Measurements from ENCODE around the gene GLB1L.

GLB1L gene

GRCh38 chr2:219286436-219287115 is 41.3 kb upstream of the GLB1L start:
- in situ Hi-C loops (cut with MboI; ENCODE audit: low sequenced_read_pairs, unreplicated experiment): loop anchor here (25.0 kb wide), 1 partner anchor 124 kb away; the partner anchor contains the start of genes NHEJ1 and SLC23A3
- TF ChIP-seq CTCF (IDR thresholded peaks at IDR 0.05; ENCODE audit: borderline replicate concordance, control extremely low read depth, extremely low read depth, insufficient read depth, missing control alignments): no peak
- peak; percentile 22 for DNase-seq (ENCODE audit: low spot score)

GRCh38 chr2:219285894-219286425 is 40.7 kb upstream of the GLB1L start:
- DNase-seq (ENCODE audit: low spot score): peak; percentile 19
- TF ChIP-seq CTCF (IDR thresholded peaks at IDR 0.05; ENCODE audit: borderline replicate concordance, control extremely low read depth, extremely low read depth, insufficient read depth, missing control alignments): no peak
- in situ Hi-C loops (cut with MboI; ENCODE audit: low sequenced_read_pairs, unreplicated experiment): loop anchor here (25.0 kb wide), 1 partner anchor 124 kb away; the partner anchor contains the start of genes NHEJ1 and SLC23A3

GRCh38 chr2:219285373-219285735 is 40.1 kb upstream of the GLB1L start:
- in situ Hi-C loops (cut with MboI; ENCODE audit: low sequenced_read_pairs, unreplicated experiment): loop anchor here (25.0 kb wide), 1 partner anchor 123 kb away; the partner anchor contains the start of genes NHEJ1 and SLC23A3
- no peak for TF ChIP-seq CTCF (IDR thresholded peaks at IDR 0.05; ENCODE audit: borderline replicate concordance, control extremely low read depth, extremely low read depth, insufficient read depth, missing control alignments)
- DNase-seq (ENCODE audit: low spot score): peak; percentile 15

- in situ Hi-C loops (cut with MboI; ENCODE audit: low sequenced_read_pairs, unreplicated experiment): loop anchor here (25.0 kb wide), 1 partner anchor 122 kb away; the partner anchor contains the start of genes NHEJ1 and SLC23A3
- peak; percentile 15 for DNase-seq (ENCODE audit: low spot score)
- no peak for TF ChIP-seq CTCF (IDR thresholded peaks at IDR 0.05; ENCODE audit: borderline replicate concordance, control extremely low read depth, extremely low read depth, insufficient read depth, missing control alignments)
Measured at GRCh38 chr2:219284501-219285372, 39.5 kb upstream of the GLB1L start.

- in situ Hi-C loops (cut with MboI; ENCODE audit: low sequenced_read_pairs, unreplicated experiment): loop anchor here (25.0 kb wide), 1 partner anchor 121 kb away; the partner anchor contains the start of genes NHEJ1 and SLC23A3
- DNase-seq (ENCODE audit: low spot score): no peak
- TF ChIP-seq CTCF (IDR thresholded peaks at IDR 0.05; ENCODE audit: borderline replicate concordance, control extremely low read depth, extremely low read depth, insufficient read depth, missing control alignments): no peak
Measured at GRCh38 chr2:219282943-219283581, 37.8 kb upstream of the GLB1L start.

GRCh38 chr2:219282375-219282774 is 37.1 kb upstream of the GLB1L start:
- DNase-seq (ENCODE audit: low spot score): no peak
- TF ChIP-seq CTCF (IDR thresholded peaks at IDR 0.05; ENCODE audit: borderline replicate concordance, control extremely low read depth, extremely low read depth, insufficient read depth, missing control alignments): no peak
- in situ Hi-C loops (cut with MboI; ENCODE audit: low sequenced_read_pairs, unreplicated experiment): loop anchor here (25.0 kb wide), 1 partner anchor 120 kb away; the partner anchor contains the start of genes NHEJ1 and SLC23A3
